ENCODE results near the gene QRICH1. TPM values are rescaled to one million over a fixed set of nuclear protein-coding genes. Genes with fewer than 3 reads are reported as not detected.

Gene QRICH1
- total RNA-seq, 5 donors from 2014 or later (not counting 1 experiment from before 2014, with no cell fraction given) = 142 to 202 (median 155) TPM

DNA sequence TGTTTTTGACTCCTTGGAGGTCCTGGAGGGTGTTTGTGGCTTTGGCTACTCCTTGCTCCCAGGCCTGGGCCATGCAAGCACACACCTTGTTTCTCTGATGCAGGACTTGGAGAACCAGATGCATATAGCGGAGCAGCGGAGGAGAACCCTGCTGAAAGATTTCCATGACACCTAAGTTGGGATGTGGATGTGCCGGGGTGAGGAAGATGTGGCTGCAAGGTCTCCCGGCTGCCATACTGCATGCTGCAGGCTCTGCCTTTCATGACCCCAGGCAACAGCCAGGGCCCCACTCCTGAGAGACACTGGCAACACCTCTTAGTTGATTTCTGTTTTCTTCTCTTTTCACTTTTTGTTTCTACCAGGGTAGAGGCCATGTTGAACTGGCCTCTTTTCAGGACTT, 110.8 kb downstream of the QRICH1 start:
- H3K27me3 ChIP-seq (replicated peaks in 1 of 2; ENCODE audit: control insufficient read depth in 2 of 2, extremely low read depth in 1 of 2, insufficient read depth in 2 of 2, low read length in 1 of 2) = no peaks in the 10 kb centered on the region
- H3K27ac Mint-ChIP-seq = peak overlapping the region in 1 of 2 donors; percentile 71
- H3K4me3 ChIP-seq (ENCODE audit: control insufficient read depth in 1 of 2, extremely low read depth in 1 of 2, low read length in 1 of 2) = no peak overlapping the region
- no peaks in the 10 kb centered on the region for H3K27me3 Mint-ChIP-seq
- no peak overlapping the region for H3K27ac ChIP-seq (ENCODE audit: low read length)
- no peaks in the 10 kb centered on the region for H3K9me3 ChIP-seq
- no CpG with 5 or more reads among the region's 4 CpGs for WGBS (ENCODE audit: insufficient coverage)
- H3K9me3 Mint-ChIP-seq = no peaks in the 10 kb centered on the region
- H3K36me3 ChIP-seq (ENCODE audit: control insufficient read depth in 2 of 2, extremely low read depth in 1 of 2, insufficient read depth in 1 of 2, low read length in 1 of 2) = peaks cover 17 to 66% of the 10 kb centered on the region in 2 donors
- ChIA-PET CTCF (no interaction called here), POLR2A (no interaction called here)
- H3K4me1 ChIP-seq (ENCODE audit: control insufficient read depth in 1 of 2, extremely low read depth in 1 of 2, insufficient read depth in 2 of 2, low read length in 2 of 2) = peaks cover 0 to 9% of the 10 kb centered on the region in 2 experiments
- H3K36me3 Mint-ChIP-seq = peaks cover 36% of the 10 kb centered on the region
- H3K4me1 Mint-ChIP-seq = peaks cover 6 to 10% (median 8%) of the 10 kb centered on the region in 3 donors
- ATAC-seq (replicated peaks in 1 of 4) (no peak), DNase-seq (no peak)
- H3K4me3 Mint-ChIP-seq = no peak overlapping the region

DNA sequence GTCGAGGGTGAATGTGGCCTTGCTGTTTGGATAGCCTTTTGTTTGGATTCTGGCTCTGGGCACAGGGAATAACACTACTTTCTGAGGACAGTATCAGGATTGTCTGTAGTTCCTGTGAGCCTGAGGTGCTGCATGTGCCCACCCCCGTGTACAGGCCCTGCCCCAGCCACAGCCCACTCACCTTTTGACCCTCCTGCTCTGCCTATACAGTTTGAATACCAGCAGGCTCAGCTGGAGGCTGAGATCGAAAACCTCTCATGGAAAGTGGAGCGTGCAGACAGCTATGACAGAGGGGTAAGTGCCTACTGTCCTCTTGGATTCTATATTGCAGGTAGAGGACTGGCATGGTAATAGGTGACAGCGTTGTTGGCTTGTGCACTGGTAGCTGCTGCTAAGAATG, 111.2 kb downstream of the QRICH1 start:
- Histone ChIP-seq H3K36me3 (ENCODE audit: control insufficient read depth in 2 of 2, extremely low read depth in 1 of 2, insufficient read depth in 1 of 2, low read length in 1 of 2) (peaks cover 17 to 70% of the 10 kb centered on the region in 2 donors), H3K4me1 (ENCODE audit: control insufficient read depth in 1 of 2, extremely low read depth in 1 of 2, insufficient read depth in 2 of 2, low read length in 2 of 2) (peaks cover 0 to 5% of the 10 kb centered on the region in 2 experiments), H3K9me3 (no peaks in the 10 kb centered on the region), H3K27me3 (replicated peaks in 1 of 2; ENCODE audit: control insufficient read depth in 2 of 2, extremely low read depth in 1 of 2, insufficient read depth in 2 of 2, low read length in 1 of 2) (no peaks in the 10 kb centered on the region), H3K4me3 (ENCODE audit: control insufficient read depth in 1 of 2, extremely low read depth in 1 of 2, low read length in 1 of 2) (no peak overlapping the region), H3K27ac (ENCODE audit: low read length) (no peak overlapping the region)
- 95% methylated on average over 5 of the region's 5 CpGs for WGBS (ENCODE audit: insufficient coverage)
- Mint-ChIP-seq H3K27ac (no peak overlapping the region), H3K4me3 (no peak overlapping the region), H3K36me3 (peaks cover 38% of the 10 kb centered on the region), H3K4me1 (peaks cover 2 to 6% (median 3%) of the 10 kb centered on the region in 3 donors), H3K9me3 (no peaks in the 10 kb centered on the region), H3K27me3 (no peaks in the 10 kb centered on the region)
- DNase-seq = no peak
- ATAC-seq (replicated peaks in 1 of 4) = no peak
- POLR2A ChIA-PET = no interaction called here
- CTCF ChIA-PET = no interaction called here

DNA sequence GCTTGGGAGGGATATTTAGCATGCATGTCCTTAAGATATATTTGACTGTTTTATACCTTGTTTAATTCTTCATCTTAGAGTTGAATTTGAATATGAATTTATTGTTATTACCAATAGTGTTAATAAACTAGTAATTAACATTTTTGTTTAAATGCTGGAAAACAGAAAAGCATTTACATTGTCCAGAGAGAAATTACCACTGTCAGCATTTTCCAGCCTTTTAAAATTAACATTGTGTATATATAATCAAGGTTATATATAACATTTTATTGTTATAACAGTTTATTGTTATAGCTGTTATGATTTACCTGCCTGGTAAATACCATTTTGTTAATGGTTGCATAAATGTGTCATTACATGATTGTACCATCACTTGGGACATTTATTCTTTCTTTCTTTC, 111.9 kb downstream of the QRICH1 start:
- Mint-ChIP-seq H3K27ac (no peak overlapping the region), H3K27me3 (no peaks in the 10 kb centered on the region), H3K4me3 (no peak overlapping the region), H3K36me3 (peaks cover 38% of the 10 kb centered on the region), H3K4me1 (peaks cover 0 to 5% (median 0%) of the 10 kb centered on the region in 3 donors), H3K9me3 (no peaks in the 10 kb centered on the region)
- Histone ChIP-seq H3K27ac (ENCODE audit: low read length) (no peak overlapping the region), H3K9me3 (no peaks in the 10 kb centered on the region), H3K27me3 (replicated peaks in 1 of 2; ENCODE audit: control insufficient read depth in 2 of 2, extremely low read depth in 1 of 2, insufficient read depth in 2 of 2, low read length in 1 of 2) (no peaks in the 10 kb centered on the region), H3K4me3 (ENCODE audit: control insufficient read depth in 1 of 2, extremely low read depth in 1 of 2, low read length in 1 of 2) (no peak overlapping the region), H3K4me1 (ENCODE audit: control insufficient read depth in 1 of 2, extremely low read depth in 1 of 2, insufficient read depth in 2 of 2, low read length in 2 of 2) (peaks cover 0 to under 1% of the 10 kb centered on the region in 2 experiments), H3K36me3 (ENCODE audit: control insufficient read depth in 2 of 2, extremely low read depth in 1 of 2, insufficient read depth in 1 of 2, low read length in 1 of 2) (peaks cover 17 to 76% of the 10 kb centered on the region in 2 donors)
- ChIA-PET CTCF (no interaction called here), POLR2A (no interaction called here)
- DNase-seq = no peak
- no peak for ATAC-seq (replicated peaks in 1 of 4)

DNA sequence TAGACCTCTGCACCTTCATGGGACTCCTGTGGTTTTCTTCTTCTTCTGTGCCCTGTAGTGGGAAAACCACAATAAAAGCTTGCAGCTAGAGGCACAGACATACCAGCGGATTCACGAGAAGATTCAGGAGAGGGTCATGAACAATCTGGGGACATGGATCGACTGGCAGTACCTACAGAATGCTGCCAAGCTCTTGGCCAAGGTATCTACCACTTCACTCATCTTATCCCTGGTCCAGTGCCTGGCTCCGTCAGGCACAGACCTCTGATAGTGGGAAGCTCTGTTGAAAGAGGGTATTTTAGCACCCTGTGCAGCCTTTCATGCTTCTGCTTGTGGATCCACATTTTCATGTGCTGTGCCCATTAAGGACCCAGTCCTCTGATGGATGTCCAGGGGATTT, 113.6 kb downstream of the QRICH1 start:
- peaks cover 19 to 78% of the 10 kb centered on the region in 2 donors for H3K36me3 ChIP-seq (ENCODE audit: control insufficient read depth in 2 of 2, extremely low read depth in 1 of 2, insufficient read depth in 1 of 2, low read length in 1 of 2)
- Mint-ChIP-seq H3K9me3 (no peaks in the 10 kb centered on the region), H3K4me1 (no peaks in the 10 kb centered on the region), H3K36me3 (peaks cover 44% of the 10 kb centered on the region), H3K4me3 (no peak overlapping the region), H3K27ac (peak overlapping the region in 1 of 2 donors; percentile 24), H3K27me3 (no peaks in the 10 kb centered on the region)
- no peaks in the 10 kb centered on the region for H3K27me3 ChIP-seq (replicated peaks in 1 of 2; ENCODE audit: control insufficient read depth in 2 of 2, extremely low read depth in 1 of 2, insufficient read depth in 2 of 2, low read length in 1 of 2)
- no peak for DNase-seq
- no peaks in the 10 kb centered on the region for H3K9me3 ChIP-seq
- no peak overlapping the region for H3K4me3 ChIP-seq (ENCODE audit: control insufficient read depth in 1 of 2, extremely low read depth in 1 of 2, low read length in 1 of 2)
- 90% methylated on average over 2 of the region's 4 CpGs for WGBS (ENCODE audit: insufficient coverage)
- CTCF ChIA-PET = no interaction called here
- ATAC-seq (replicated peaks in 1 of 4) = no peak
- no peak overlapping the region for H3K27ac ChIP-seq (ENCODE audit: low read length)
- no peaks in the 10 kb centered on the region for H3K4me1 ChIP-seq (ENCODE audit: control insufficient read depth in 1 of 2, extremely low read depth in 1 of 2, insufficient read depth in 2 of 2, low read length in 2 of 2)
- POLR2A ChIA-PET = no interaction called here

Other genes with a start within 250 kb of the QRICH1 start
- gene PRKAR2A, start 246.2 kb downstream of the QRICH1 start, total RNA-seq = 10 to 100 TPM; 30.9 to 51.8 (median 49.0) TPM
- 10 to 100 TPM in 4 of 5 donors, 1 to 10 TPM in 1; 9.4 to 18.2 (median 14.7) TPM for gene SLC25A20, start 195.2 kb downstream of the QRICH1 start, total RNA-seq
- gene ARIH2, start 175.2 kb downstream of the QRICH1 start, total RNA-seq = 100 to 1,000 TPM; 136 to 163 (median 153) TPM
- 10 to 100 TPM; 40.4 to 79.0 (median 73.6) TPM for gene P4HTM, start 103.8 kb downstream of the QRICH1 start, total RNA-seq
- gene WDR6, start 86.7 kb downstream of the QRICH1 start, total RNA-seq = 100 to 1,000 TPM; 204 to 300 (median 293) TPM
- gene DALRD3, start 75.5 kb downstream of the QRICH1 start, total RNA-seq = 10 to 100 TPM; 20.8 to 35.1 (median 30.3) TPM
- gene NDUFAF3, start 72.0 kb downstream of the QRICH1 start, total RNA-seq = 10 to 100 TPM; 62.8 to 92.1 (median 78.1) TPM
- gene IMPDH2, start 64.7 kb downstream of the QRICH1 start, total RNA-seq = 100 to 1,000 TPM; 110 to 160 (median 149) TPM
- gene QARS1, start 10.7 kb upstream of the QRICH1 start, total RNA-seq = 100 to 1,000 TPM; 215 to 261 (median 245) TPM
- 100 to 1,000 TPM in 3 of 5 donors, 10 to 100 TPM in 2; 56.5 to 117 (median 105) TPM for gene USP19, start 26.8 kb upstream of the QRICH1 start, total RNA-seq
- 1 to 10 TPM in 3 of 5 donors, under 1 TPM in 2; 0.25 to 3.7 (median 2.1) TPM for gene LAMB2, start 39.0 kb upstream of the QRICH1 start, total RNA-seq
- 10 to 100 TPM; 20.4 to 37.0 (median 35.8) TPM for gene CCDC71, start 72.3 kb upstream of the QRICH1 start, total RNA-seq
- 1 to 10 TPM; 2.0 to 7.3 (median 4.7) TPM for gene KLHDC8B, start 77.5 kb upstream of the QRICH1 start, total RNA-seq
- gene C3orf62, start 183.2 kb upstream of the QRICH1 start, total RNA-seq = 10 to 100 TPM in 3 of 5 donors, 1 to 10 TPM in 2; 8.5 to 12.8 (median 10.9) TPM
- 100 to 1,000 TPM; 101 to 107 (median 103) TPM for gene USP4, start 246.0 kb upstream of the QRICH1 start, total RNA-seq

Measured in T-cell (primary cell).